Ramos (cell line): ENCODE data around the gene KRTAP10-12.

Experiments
- in situ Hi-C: fragments of 300-500 bp; cut with MboI; formaldehyde crosslinking; loops from one replicate; pipeline ENCODE4 v1.14.3; 2022; ENCODE audit warnings: low sequenced_read_pairs; ENCODE audit not compliant: unreplicated experiment

Gene KRTAP10-12

GRCh38 chr21:44729336-44730027, 32.5 kb downstream of the KRTAP10-12 start:
- in situ Hi-C loops = no loop called here

- in situ Hi-C loops = no loop called here
These were observed 33.0 kb downstream of the KRTAP10-12 start for GRCh38 chr21:44730028-44730395.

- in situ Hi-C loops = no loop called here
These were observed 34.1 kb downstream of the KRTAP10-12 start for GRCh38 chr21:44730951-44731579.

GRCh38 chr21:44732263-44732662, 35.3 kb downstream of the KRTAP10-12 start:
- in situ Hi-C loops = no loop called here

GRCh38 chr21:44732956-44733355, 36.0 kb downstream of the KRTAP10-12 start:
- in situ Hi-C loops = no loop called here

GRCh38 chr21:44734026-44734745, 37.2 kb downstream of the KRTAP10-12 start:
- in situ Hi-C loops = no loop called here

- in situ Hi-C loops = no loop called here
These were observed 37.9 kb downstream of the KRTAP10-12 start for GRCh38 chr21:44734841-44735240.

- in situ Hi-C loops = no loop called here
These were observed 38.8 kb downstream of the KRTAP10-12 start for GRCh38 chr21:44735821-44736220.

GRCh38 chr21:44736291-44737004, 39.5 kb downstream of the KRTAP10-12 start:
- in situ Hi-C loops = no loop called here

- in situ Hi-C loops = no loop called here
These were observed 40.9 kb downstream of the KRTAP10-12 start for GRCh38 chr21:44737706-44738354.

GRCh38 chr21:44738621-44739020, 41.6 kb downstream of the KRTAP10-12 start:
- in situ Hi-C loops = no loop called here

- in situ Hi-C loops = no loop called here
These were observed 42.3 kb downstream of the KRTAP10-12 start for GRCh38 chr21:44739316-44739715.

GRCh38 chr21:44740742-44741141, 43.8 kb downstream of the KRTAP10-12 start:
- in situ Hi-C loops = no loop called here

- in situ Hi-C loops = no loop called here
These were observed 44.9 kb downstream of the KRTAP10-12 start for GRCh38 chr21:44741921-44742320.

GRCh38 chr21:44742418-44743153, 45.6 kb downstream of the KRTAP10-12 start:
- in situ Hi-C loops = no loop called here
